Activated CD8-positive, alpha-beta memory T cell treated with anti-CD3 and anti-CD28 coated beads, Interleukin-2, amount 10 ng/mL, durations not matched to agents 7 days and 5 days (primary cell): Measurements from ENCODE around the gene PPAN. TPM values are rescaled to one million over a fixed set of nuclear protein-coding genes. Genes with fewer than 3 reads are reported as not detected.

Experiments used
- total RNA-seq, 2 experiments: library from RNA; stranded (reverse); gene quantifications; one replicate each; pipeline ENCODE4 v1.2.3, GENCODE V29; 2021

The PPAN gene
- total RNA-seq, 2 experiments from 2014 or later: 98.5 to 115 TPM

Other genes with a start within 250 kb of the PPAN start
- 1 to 10 TPM; 3.4 to 5.1 TPM for gene OLFM2, start 169.8 kb upstream of the PPAN start, total RNA-seq
- gene COL5A3, start 95.9 kb upstream of the PPAN start, total RNA-seq: under 1 TPM in 1 of 2 experiments, not detected in 1; 0.09 TPM
- not detected for gene RDH8, start 92.9 kb upstream of the PPAN start, total RNA-seq
- gene SHFL, start 20.0 kb upstream of the PPAN start, total RNA-seq: 100 to 1,000 TPM in 1 of 2 experiments, 10 to 100 TPM in 1; 95.3 to 146 TPM
- 1 to 10 TPM; 2.7 to 3.3 TPM for gene ANGPTL6, start 3.7 kb upstream of the PPAN start, total RNA-seq
- gene P2RY11, start 5.3 kb downstream of the PPAN start, total RNA-seq: 10 to 100 TPM; 36.0 to 43.7 TPM
- gene EIF3G, start 13.5 kb downstream of the PPAN start, total RNA-seq: 100 to 1,000 TPM; 216 to 256 TPM
- 100 to 1,000 TPM; 433 to 500 TPM for gene DNMT1, start 88.6 kb downstream of the PPAN start, total RNA-seq
- 1 to 10 TPM; 6.1 to 8.5 TPM for gene S1PR2, start 125.0 kb downstream of the PPAN start, total RNA-seq
- 100 to 1,000 TPM in 1 of 2 experiments, 10 to 100 TPM in 1; 85.4 to 112 TPM for gene MRPL4, start 145.9 kb downstream of the PPAN start, total RNA-seq
- 10 to 100 TPM; 17.7 to 31.5 TPM for gene ICAM1, start 164.8 kb downstream of the PPAN start, total RNA-seq
- gene ICAM4, start 180.6 kb downstream of the PPAN start, total RNA-seq: under 1 TPM; 0.89 to 0.99 TPM
- gene ICAM5, start 183.6 kb downstream of the PPAN start, total RNA-seq: under 1 TPM; 0.41 to 0.84 TPM
- gene ZGLP1, start 203.5 kb downstream of the PPAN start, total RNA-seq: 1 to 10 TPM in 1 of 2 experiments, under 1 TPM in 1; 0.93 to 3.3 TPM
- 10 to 100 TPM in 1 of 2 experiments, 1 to 10 TPM in 1; 7.4 to 11.1 TPM for gene FDX2, start 209.7 kb downstream of the PPAN start, total RNA-seq
- 10 to 100 TPM; 87.0 to 87.8 TPM for gene RAVER1, start 227.2 kb downstream of the PPAN start, total RNA-seq
- gene ICAM3, start 233.3 kb downstream of the PPAN start, total RNA-seq: 100 to 1,000 TPM; 169 to 192 TPM